ENCODE measurements around the gene MRPL55. TPM values are rescaled to one million over a fixed set of nuclear protein-coding genes. Genes with fewer than 3 reads are reported as not detected.

Gene MRPL55
- total RNA-seq, 1 experiment from 2014 or later, result 343 TPM

GRCh38 chr1:228105996-228106799 is 2.9 kb downstream of the MRPL55 start:
- POLR2A ChIA-PET (ENCODE audit: unreplicated experiment), result no interaction called here

GRCh38 chr1:228105270-228105995 is 3.7 kb downstream of the MRPL55 start:
- ChIA-PET CTCF (no interaction called here), POLR2A (ENCODE audit: unreplicated experiment) (no interaction called here)
- intact Hi-C loops (cut with micrococcal nuclease), result loop anchor here (10.0 kb wide), 1 partner anchor 541 kb away; the partner anchor contains the start of gene ZNF678
- Histone ChIP-seq H3K27me3 (ENCODE audit: low read length) (no peaks in the 10 kb centered on the region), H3K4me3 (ENCODE audit: low read length) (no peak overlapping the region), H3K9me2 (replicated peaks; ENCODE audit: low read length) (no peaks in the 10 kb centered on the region), H2AFZ (ENCODE audit: low read length) (no peak overlapping the region), H3K4me1 (ENCODE audit: insufficient read depth, low read length) (peaks cover 38% of the 10 kb centered on the region), H3K79me2 (ENCODE audit: low read length) (peaks cover 51% of the 10 kb centered on the region), H3K36me3 (ENCODE audit: low read depth, low read length) (peaks cover 23% of the 10 kb centered on the region; the same call in 1 of the 2 replicates), H3F3A (ENCODE audit: low read length, unreplicated experiment) (peaks cover 12% of the 10 kb centered on the region), H3K27ac (ENCODE audit: low read length) (no peak overlapping the region), H3K4me2 (ENCODE audit: low read length) (no peak overlapping the region), H3K9me3 (ENCODE audit: low read length) (no peaks in the 10 kb centered on the region), H4K20me1 (ENCODE audit: low read length) (peaks cover 7% of the 10 kb centered on the region), H3K9ac (ENCODE audit: low read length) (no peak overlapping the region)
- no peak for TF ChIP-seq EZH2phosphoT487 (IDR thresholded peaks at IDR 0.05; ENCODE audit: borderline replicate concordance, low read length)
- TF ChIP-seq, protein P1, sequence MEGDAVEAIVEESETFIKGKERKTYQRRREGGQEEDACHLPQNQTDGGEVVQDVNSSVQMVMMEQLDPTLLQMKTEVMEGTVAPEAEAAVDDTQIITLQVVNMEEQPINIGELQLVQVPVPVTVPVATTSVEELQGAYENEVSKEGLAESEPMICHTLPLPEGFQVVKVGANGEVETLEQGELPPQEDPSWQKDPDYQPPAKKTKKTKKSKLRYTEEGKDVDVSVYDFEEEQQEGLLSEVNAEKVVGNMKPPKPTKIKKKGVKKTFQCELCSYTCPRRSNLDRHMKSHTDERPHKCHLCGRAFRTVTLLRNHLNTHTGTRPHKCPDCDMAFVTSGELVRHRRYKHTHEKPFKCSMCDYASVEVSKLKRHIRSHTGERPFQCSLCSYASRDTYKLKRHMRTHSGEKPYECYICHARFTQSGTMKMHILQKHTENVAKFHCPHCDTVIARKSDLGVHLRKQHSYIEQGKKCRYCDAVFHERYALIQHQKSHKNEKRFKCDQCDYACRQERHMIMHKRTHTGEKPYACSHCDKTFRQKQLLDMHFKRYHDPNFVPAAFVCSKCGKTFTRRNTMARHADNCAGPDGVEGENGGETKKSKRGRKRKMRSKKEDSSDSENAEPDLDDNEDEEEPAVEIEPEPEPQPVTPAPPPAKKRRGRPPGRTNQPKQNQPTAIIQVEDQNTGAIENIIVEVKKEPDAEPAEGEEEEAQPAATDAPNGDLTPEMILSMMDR (conservative IDR thresholded peaks at IDR 0.05; ENCODE audit: low read depth, low read length), result no peak
- no peak for TF ChIP-seq EZH2 (IDR thresholded peaks at IDR 0.05; ENCODE audit: low read length, unreplicated experiment)
- no TSS peak for BruUV-seq (replicated peaks)
- ATAC-seq (no peak), DNase-seq (no peak)

More at GRCh38 chr1:228105996-228106799, 2.9 kb downstream of the MRPL55 start:
- Histone ChIP-seq H4K20me1 (ENCODE audit: low read length) (peaks cover 1% of the 10 kb centered on the region; the same call in 1 of the 2 replicates), H3K4me1 (ENCODE audit: insufficient read depth, low read length) (peaks cover 36% of the 10 kb centered on the region), H3K4me2 (ENCODE audit: low read length) (no peak overlapping the region), H3K36me3 (ENCODE audit: low read depth, low read length) (peaks cover 17% of the 10 kb centered on the region; the same call in 1 of the 2 replicates), H2AFZ (ENCODE audit: low read length) (no peak overlapping the region), H3K27ac (ENCODE audit: low read length) (no peak overlapping the region), H3K27me3 (ENCODE audit: low read length) (no peaks in the 10 kb centered on the region), H3K9ac (ENCODE audit: low read length) (no peak overlapping the region), H3F3A (ENCODE audit: low read length, unreplicated experiment) (peaks cover 4% of the 10 kb centered on the region), H3K4me3 (ENCODE audit: low read length) (no peak overlapping the region), H3K79me2 (ENCODE audit: low read length) (peaks cover 43% of the 10 kb centered on the region), H3K9me2 (replicated peaks; ENCODE audit: low read length) (no peaks in the 10 kb centered on the region), H3K9me3 (ENCODE audit: low read length) (no peaks in the 10 kb centered on the region)
- DNase-seq (no peak), ATAC-seq (no peak)
- BruUV-seq (replicated peaks), result no TSS peak
- intact Hi-C loops (cut with micrococcal nuclease), result loop anchor here (10.0 kb wide), 1 partner anchor 541 kb away; the partner anchor contains the start of gene ZNF678
- CTCF ChIA-PET, result no interaction called here
- TF ChIP-seq EZH2phosphoT487 (IDR thresholded peaks at IDR 0.05; ENCODE audit: borderline replicate concordance, low read length) (no peak), EZH2 (IDR thresholded peaks at IDR 0.05; ENCODE audit: low read length, unreplicated experiment) (no peak)
- TF ChIP-seq, protein P1 (conservative IDR thresholded peaks at IDR 0.05; ENCODE audit: low read depth, low read length), result no peak
